Hematopoietic multipotent progenitor cell treated with erythropoietin and hydrocortisone succinate and interleukin-3 and kit ligand, for 15 days (in vitro differentiated cells): ENCODE data around the gene MTERF2.

Experiments used
- DNase-seq: peaks from one replicate; pipeline ENCODE4 v3.0.0-alpha.2; 2015; ENCODE audit warnings: low spot score

Gene MTERF2

DNA sequence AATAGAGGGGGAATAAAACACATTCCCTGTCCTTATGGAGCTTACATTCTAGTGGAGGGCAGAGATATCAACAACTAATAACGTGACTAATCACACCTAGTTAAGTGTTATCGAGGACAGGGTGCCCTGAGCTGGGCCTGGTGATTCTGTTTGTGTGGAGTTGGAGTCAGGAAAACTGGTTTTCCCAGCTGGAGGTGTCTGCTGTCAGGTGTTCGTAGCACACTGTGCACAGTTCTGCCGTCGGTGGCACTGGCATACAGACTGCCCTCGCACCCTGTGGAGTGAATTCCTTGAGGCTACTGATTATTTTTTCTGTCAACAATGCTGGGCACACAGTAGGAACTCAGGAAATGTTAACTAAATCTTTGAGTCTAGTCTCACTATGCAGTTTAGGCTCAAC is 900 bp upstream of the MTERF2 start:
- no peak for DNase-seq

DNA sequence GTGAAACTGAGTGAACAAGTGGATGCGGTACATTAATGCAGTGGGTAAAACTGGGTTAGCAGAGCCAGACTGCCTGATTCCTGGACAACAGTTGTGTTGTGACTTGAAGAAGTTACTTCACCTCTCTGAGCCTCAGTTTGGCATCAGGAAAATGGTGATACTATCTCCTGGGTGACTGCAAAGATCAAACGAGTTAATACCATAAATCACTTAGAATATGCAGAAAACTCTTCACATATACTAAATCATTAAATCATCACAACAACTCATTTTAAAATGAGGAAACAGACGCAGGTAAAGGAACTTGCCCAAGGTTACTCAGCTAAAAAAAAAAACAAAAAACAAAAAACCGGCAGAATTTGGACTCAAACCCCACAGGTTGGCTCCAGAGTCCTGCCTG is 811 bp downstream of the MTERF2 start:
- DNase-seq = no peak

DNA sequence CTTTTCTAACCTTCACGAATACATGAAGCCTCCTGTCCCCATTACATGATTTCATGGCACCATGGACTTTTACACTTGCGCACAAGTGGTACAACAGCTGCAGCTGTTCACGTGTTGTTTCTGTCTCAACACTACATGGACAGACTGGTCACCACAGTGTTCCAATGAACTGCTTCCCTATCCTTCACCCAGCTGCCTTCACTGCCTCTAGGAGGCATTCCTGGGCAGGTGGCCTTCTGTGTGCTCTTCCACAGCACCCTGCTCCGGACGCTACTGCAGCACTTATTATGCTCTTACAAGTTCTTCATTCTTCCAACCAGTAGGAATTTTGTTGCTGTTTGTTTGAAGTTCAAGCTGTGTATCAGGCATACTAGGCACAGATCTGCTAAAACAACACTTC is 1.5 kb downstream of the MTERF2 start:
- DNase-seq = no peak

DNA sequence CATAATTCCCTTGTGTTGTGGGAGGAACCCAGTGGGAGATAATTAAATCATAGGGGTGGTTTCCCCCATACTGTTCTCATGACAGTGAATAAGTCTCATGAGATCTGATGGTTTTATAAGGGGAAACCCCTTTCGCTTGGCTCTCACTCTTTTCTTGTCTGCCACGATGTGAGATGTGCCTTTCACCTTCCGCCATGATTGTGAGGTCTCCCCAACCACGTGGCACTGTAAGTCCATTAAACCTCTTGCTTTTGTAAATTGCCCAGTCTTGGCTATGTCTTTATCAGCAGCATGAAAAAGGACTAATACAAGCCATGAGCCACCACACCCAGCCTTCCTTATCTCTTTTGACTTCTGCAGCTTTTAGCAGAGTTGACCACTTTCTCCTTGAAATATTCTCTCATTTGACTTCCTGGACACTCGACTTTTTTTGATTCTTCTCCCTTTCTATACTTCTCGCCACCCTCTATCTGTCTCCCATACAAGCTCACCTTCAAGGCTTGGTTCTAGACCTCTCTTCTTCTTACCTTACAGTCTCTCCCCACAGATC is 2.3 kb downstream of the MTERF2 start:
- DNase-seq = peak; percentile 50

DNA sequence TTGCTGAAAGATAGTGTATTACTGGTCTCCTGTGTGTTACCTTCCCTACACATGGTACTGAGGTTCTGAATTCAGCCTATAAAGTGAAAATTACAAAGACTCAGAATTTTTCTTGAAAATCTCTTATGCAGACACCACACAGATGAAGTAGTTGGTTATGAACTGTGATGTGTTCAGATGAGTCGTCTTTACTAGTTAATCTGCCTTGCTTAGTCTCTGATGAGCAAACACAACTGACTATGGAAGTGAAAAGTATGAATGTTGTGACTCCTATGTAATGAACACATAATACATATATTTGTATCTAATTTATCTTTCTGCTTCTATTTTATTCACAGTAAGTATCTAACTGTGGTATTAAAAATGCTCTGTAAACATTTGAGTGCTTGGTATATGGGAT is 4.7 kb downstream of the MTERF2 start:
- no peak for DNase-seq

DNA sequence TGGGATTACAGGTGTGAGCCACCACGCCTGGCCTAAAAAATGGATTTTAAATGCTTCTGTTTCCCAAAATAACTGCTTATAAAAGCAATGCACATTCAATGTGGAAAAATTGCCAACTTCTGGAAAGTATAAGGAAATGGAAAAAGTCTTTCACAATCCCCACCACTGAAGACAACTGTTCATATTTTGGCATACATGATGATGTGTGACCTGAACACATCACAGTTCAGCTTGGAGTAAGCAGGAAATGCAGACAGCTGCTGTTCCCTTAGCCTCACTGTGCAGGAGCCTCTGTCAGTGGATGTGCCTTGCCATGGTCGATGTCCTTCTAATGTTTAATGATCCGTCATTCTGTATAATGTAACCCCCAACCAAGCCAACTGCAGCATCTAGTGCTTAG is 5.2 kb downstream of the MTERF2 start:
- no peak for DNase-seq

DNA sequence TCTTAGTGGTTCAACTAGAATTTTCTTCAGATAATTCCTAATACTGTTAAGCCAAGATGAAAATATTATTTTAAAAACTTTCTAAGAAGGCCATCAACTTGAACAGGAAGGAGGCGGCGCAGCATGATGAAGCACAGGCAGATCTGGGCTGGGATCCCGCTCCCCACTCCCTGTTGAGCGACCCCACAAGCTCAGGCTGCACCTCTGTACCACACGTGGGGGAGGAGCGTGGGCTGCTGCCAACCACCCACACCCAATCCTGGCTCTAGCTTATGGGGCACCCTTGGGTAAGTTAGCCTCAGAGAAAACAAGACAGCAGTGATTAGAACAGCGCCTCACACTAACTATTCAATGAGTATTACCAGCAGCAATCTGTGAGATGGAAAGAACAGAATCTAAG is 6.0 kb downstream of the MTERF2 start:
- DNase-seq = no peak

DNA sequence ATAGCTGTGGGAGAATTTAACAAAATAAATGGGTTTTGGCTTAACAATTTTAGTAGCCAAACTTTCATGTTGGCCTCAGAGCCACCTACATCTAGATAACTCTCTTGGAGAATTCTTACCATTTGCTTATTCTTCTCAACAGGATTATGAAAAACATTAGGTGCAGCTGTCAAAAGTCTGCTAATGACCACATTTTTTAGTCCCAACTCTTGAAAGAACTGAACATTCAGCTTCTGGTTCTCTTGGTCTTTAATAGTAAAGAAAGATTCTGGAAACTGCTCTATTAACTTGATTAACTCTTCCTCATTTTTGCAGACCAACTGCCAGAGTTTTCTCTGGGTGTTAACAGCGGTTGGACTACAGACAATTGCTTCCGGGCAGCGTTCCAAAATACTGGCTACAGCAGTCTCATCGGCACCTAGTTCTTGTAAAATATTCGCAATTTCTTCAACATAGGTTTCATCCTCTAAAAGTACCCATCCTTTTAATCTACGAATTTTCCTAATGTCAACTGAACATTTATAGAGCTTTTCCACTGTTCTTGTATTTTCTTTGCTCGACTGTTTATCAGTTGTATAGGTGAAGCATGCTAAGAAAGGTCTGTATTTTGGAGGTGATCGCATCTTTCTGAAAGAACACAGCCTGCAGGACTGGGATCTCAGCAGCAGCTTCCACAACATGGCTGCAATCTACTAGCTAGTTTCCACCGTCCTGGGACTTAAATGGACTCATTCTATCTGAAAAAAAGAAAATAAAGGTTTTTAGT is 8.7 kb downstream of the MTERF2 start:
- DNase-seq = no peak

DNA sequence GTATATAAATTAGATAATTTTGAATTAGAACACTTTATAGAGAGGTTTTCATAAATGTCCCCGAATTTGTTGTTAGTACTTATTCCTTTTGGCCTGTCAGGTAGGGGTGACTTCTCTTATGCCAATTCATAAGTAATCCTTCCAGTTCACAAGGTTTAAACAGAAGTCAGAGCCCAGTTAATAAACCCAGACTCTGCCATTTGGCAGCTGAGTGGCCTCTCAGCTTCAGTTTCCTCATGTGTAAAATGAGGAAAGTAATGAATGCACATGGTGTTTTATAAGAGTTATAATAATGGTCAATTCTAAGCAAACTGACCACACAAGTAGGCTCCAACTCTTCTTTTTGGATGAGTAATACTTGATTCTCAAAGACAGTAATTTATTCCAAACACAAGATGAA is 10.3 kb downstream of the MTERF2 start:
- DNase-seq = no peak

DNA sequence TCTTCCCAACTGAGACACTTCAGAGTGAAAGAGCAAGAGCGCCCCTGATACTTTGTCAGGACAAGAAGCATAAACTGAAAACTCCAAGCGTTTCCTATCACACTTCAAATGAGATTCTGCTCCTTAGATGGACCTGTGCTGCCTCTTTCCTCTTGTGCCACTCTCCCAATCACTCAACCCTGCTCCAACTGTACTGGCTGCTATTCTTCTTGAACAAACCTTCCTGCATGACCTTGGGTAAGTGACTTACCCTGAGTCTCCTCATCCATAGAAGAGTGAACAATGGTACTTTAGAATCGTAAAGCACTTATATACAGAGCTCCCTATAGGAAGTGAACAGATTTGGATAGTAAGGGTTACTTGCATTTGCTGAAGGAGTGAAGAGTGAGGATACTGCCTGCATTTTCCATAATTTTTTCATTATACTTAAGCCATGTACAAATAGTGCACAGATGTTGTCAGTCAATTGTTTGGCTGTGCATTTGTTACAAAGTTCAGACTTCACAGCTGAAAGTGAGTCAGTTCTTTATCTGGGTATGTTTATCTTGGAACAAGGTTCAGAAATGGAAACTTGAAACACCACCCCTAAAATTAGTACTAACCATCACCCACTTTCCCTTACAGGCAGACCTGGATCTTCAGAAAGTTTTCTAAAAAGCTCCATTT is 10.8 kb downstream of the MTERF2 start:
- no peak for DNase-seq

DNA sequence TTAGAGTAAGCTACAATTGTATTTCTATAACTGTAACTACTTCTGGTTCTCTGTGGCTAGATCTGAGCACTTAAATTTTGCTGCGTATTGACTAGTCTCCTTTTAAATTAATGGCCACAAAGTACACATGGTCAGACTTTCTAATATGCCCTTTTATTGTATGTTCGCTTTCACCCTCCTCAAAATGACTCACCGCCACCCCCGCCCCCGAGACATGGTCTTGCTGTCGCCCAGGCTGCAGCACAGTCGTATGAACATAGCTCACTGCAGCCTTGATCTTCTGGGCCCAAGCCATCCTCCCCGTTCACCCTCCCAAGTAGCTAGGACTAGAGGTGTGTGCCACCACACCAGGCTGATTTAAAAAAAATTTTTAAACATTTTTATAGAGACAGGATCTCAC is 11.8 kb downstream of the MTERF2 start:
- DNase-seq = no peak

DNA sequence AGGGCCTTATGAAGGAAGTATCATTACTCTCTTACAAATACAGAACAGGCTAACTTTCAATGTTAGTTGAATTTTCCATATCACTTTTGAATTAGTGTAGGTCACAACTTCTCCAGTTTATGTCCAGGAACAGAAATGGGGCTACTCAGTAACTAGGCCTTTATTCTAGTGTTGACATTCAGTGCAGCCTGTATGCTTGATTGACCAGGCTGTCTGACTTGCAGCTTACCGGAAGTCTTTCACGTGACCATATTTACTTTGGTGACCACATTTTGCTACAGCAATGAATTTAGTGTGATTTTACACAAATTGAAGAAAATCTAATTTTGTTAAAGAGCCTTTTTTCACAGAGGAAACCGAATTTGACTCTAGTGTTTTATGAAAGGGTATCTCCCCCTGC is 12.4 kb downstream of the MTERF2 start:
- no peak for DNase-seq

DNA sequence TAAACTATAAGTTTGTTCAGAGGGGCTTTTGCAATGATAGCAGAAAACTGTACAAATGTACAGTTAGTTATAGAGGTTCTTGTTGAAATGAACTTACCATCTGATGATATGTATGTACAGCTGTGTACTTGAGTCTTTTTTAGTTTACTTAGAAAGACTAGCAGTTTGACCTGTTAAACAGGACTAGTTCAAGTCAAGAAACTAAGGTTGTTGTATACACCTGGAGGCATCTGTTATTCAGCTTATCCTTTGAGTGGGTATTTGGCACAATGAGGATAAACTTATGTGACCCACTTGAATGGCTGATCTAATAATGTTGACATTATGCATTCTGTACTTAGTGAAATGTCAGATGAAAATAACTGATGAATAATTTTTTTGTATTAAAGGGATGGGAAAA is 13.4 kb downstream of the MTERF2 start:
- DNase-seq = no peak

DNA sequence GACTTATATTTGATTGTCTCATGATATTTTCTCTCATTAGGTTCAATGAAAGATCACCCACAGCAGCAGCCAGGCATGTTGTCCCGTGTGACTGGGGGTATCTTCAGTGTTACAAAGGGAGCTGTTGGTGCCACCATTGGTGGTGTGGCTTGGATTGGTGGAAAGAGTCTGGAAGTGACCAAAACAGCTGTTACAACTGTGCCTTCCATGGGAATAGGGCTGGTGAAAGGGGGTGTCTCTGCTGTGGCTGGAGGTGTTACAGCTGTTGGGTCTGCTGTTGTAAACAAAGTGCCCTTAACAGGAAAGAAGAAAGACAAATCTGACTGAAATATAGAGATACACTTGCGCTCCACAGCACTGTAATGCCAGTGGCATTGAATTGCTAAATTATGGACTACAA is 15.9 kb downstream of the MTERF2 start:
- DNase-seq = no peak

DNA sequence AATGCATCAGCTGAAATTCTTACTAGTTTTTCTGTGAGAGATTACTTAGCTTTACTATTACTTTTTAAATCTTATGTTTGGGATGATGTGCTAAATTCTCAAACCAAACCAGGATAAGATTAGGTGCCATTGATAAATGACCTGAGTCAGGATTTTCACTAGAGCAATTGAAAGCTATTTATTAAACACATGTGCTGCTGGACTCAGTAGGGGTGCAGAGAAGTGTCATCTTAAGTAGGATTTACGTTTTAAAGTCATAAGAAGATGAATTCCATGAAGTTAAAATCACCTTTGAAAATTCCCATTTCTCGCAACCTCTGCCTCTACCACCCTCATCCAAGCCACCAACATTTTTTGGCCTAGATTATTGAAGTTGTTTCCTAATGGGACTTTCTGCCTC is 22.4 kb downstream of the MTERF2 start:
- DNase-seq = no peak

DNA sequence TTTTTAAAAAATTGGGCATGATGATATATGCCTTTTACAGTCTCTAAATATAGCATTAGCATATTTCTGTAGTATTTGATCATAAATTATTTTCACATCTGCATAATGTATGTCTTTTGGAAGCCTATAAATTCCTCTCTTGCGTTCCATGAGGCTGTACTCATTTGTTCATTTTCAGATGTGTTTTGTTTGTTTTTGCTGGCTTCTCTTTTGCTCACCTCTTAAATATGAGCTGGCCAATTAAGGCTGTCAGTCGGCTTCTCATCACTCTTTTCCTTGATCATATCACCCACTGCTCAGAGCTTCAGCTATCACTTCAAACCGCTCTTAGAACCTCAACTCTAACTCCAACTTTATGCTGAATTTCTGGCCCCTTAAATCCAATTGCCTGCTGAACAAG is 24.7 kb downstream of the MTERF2 start:
- DNase-seq = no peak

DNA sequence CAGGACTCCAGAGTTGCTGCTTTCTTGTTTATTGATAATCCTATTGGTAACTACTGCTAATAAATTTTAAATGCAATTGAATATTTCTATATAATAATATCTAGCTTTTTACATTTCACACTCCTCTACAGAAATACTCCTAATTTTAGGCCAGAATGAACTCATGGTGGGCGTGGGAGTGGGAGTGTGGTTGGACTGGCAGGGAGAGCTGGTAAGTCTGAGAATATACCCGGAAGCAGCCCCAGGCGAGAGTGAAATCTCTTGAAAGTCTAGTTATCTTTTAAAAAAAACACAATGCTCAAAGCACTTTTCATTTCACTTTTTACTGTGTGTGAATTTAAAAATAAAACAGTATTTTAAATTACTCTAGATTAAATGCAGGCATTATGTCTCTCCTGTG is 26.5 kb downstream of the MTERF2 start:
- DNase-seq = no peak

DNA sequence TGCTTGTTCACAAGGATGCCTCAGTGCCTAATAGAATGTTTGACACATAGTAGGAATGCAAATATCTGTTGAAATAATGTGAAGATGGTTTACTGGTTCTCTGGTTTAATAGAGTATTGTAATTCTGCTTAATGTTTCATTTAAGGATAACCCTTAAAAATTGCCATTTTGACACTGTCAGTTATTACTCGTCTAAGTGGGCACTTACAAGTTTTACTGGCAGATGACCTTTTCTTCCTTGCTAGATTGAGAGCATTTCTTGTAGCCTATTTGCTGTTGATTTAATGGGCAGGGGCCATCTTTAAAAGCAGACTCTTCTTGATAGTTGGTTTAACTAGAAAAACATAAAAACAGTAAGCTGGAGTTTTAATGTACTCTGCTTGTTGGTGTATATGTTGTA is 29.4 kb downstream of the MTERF2 start:
- DNase-seq = no peak

DNA sequence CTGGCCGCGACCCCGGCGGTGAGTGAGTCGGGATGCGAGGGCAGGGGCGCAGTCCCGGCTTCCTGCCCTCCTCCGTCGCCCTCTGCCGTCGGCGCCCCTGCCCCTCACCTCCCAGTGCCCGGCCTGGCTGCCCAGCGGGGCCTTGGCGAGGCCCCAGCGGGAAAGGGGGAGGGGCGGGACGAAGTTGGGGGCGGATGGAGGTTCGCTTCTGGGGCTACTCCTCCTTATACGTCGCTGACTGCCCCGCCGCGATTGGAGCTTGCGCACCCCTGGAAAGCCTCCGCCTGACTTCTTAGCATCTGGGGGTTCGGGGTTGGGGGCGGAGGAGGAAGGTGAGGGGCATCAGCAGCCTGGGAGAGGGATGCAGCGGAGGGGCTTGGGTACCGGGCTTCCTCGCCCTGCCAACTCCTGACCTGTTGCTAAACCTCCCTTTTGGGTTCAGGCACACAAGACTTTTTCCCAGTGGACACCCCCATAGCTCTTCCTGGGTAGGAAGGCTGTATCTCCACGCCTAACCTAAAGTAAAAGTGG is 30.8 kb downstream of the MTERF2 start:
- no peak for DNase-seq

DNA sequence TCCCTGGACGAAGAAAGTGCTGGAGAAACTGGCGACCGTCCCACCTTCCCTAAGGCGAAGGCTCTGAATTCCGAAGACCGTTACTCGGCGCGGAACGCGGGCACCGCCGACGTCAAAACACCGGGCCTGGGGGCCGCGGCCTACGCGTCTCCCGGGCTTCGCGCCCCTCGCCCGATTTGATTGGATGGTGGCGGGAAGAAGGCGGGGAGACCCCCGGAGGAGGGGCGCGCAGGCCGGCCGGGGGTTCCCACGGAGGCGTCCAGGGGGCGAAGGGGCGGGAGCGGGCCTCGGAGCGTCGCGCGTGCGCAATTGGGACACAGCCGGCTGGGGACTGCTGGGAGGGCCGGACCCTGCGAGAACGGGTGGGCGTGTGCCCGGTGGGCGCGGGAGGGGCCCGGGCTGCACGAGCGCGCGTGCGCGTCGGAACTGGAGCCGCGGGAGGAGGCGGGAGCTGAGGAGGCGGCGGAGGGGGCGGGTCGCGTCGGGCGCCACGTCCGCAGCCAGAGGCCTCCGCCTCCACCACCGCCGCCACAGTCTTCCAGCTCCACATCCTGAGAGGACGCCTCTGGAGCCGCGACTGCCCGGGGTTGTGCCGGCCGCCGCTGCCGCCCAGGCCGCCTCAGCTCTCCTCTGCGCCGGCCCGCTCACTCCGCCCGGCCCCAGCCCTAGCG is 31.4 kb downstream of the MTERF2 start, which contains the start of gene TMEM263:
TMEM263 (plus strand) TSS at position 531 of the 671 bp plus-strand sequence. CDS start 11,210 bp downstream, outside the sequence.
- peak; percentile 57 for DNase-seq

DNA sequence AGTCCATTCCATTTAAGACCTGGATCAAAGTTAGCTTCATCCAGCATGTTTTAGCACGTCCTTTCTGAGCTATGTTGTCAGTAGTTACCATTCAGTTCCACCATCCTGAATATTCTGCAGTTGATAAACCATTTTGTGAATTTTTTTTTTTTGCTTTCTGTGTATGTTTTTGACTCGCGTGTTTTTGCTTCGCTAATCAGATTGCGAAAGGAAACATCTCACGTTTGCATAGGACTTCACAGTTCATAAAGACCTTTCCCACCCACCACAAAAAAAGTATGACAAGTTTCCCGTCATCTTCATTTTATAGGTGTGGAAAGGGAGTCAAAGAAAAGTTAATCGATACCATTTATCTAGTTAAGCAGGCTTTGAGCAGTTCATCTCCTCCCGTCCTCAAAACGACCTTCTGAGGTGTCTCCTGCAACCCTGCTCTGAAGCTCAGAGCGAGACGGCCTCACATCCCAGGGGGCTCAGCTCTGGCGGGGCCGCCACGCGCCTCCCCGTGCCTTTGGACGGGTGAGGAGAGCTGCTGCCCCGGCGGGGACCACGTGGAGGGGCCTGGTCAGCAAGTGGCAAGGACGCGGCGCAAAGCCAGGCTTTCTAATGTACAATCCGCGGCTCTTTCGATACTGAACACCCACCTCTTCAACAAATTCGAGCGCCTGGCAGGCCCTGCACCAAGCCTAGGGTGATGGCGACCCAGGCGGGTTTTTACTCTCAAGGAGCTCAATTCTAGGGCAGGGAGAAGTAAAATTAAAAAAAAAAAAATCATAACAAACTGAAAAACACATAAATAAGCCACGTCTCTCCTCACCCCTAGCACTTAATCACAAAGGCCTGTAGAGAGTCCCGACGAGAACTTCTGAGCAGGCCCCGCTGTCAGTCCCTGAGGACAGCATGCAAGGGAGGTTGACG is 32.2 kb downstream of the MTERF2 start:
- DNase-seq = no peak
